ENCODE measurements around the gene TOR2A.
"Not testable (repeated sequence)": the region's sequence is repeated elsewhere in the genome, so short reads cannot be mapped to it uniquely, and the experiment has no call there.

TOR2A gene

DNA sequence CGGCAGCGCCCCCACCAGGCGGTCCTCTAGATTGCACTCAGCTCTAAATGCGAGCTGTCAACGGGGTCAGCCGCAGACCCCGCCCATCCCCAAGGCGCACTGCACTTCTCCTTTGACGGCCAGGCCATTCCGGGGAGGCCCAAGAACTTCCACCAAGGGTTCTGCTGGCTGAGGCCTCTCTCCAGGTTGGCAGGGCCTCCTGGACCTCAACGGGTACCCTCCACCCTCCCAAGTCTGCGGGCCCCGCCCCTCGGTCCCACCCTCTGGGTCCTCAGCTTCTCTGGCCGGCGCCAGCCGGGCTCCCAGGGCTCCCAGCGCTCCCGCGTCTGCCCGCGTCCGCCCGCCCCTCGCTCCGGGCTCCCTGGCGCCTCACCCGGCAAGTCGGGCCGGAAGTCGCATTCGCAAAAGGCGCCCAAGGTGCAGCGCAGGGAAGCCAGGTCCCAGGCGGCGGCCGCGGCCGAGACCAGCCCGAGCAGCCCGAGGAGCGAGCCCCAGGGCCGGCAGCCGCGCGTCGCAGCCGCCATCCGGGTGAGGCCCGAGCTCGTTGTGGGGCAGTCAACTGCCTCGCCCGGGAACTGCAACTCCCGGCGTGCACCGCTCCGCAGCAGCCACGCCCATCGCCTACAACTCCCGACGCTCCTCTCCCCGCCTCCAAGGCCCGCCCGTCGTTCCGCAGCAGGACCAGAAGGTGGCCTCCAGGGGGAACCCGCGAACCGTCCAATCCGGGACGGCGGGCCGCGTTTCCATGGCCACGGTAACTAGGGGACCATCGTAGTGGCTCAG, at the start of gene TOR2A:
TOR2A (minus strand) TSS at position 548 of the 783 bp plus-strand sequence; CDS start at position 524, 24 bp downstream.
- DNase-seq, result peak; percentile 97

DNA sequence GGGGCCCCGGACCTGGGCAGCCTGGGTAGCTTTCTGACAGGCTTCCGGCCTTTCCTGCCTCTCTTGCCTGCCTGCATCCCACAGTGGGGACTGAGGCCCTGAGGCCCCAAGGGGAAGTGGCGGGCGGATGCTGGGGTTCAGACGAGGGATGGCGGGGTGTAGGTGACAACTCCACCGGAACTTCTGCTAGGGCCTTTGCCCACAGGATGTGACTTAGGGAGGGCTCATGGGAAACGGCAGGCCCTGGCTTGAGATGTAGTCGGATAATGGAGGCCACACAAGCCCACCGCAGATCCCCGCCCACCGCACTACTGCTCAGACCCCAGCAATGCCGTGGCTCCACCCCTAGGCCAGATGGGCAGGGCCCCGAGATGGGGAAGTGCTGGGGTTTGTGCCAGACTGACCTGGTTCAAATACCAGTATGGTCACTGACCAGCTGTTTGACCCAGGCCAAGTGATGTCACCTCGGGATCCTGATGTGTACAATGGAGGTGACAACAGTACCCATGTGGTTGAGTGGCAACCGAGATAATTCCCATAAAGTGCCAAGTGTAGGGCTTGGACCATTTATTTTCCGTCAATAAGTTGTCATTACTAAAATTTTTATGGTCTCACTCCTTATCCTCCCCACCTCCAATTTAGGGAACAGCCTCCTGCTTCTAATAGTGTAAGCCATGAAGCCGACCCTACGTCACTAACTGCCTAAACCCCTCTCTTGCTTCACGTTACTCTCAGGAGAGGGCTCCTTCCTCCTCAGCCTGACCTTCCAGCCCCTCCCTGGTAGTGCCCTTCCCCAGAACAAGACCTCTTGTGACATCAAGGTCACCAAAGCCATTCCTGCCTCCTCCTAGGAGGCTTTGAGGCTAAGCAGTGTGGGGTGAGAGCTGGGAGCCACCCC, 48.3 kb upstream of the TOR2A start:
- peak; percentile 68 for DNase-seq

DNA sequence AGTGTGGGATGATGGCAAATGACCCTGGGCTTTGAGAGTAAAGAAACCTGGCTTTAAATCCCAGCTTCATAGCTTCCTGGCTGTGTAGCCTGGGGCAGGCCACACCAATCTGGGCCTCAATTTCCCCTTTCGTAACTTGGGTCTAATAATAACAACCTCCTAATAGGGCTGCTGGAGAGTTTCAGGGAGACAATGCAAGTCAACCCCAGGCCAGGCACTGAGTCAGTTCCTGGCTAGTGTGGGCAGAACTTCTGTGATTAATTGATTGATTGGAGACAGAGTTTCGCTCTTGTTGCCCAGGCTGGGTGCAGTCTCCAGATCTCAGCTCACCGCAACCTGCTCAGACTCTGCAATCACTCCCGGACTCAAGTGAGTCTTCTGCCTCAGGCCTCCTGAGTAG, 46.7 kb upstream of the TOR2A start:
- DNase-seq, result no peak

DNA sequence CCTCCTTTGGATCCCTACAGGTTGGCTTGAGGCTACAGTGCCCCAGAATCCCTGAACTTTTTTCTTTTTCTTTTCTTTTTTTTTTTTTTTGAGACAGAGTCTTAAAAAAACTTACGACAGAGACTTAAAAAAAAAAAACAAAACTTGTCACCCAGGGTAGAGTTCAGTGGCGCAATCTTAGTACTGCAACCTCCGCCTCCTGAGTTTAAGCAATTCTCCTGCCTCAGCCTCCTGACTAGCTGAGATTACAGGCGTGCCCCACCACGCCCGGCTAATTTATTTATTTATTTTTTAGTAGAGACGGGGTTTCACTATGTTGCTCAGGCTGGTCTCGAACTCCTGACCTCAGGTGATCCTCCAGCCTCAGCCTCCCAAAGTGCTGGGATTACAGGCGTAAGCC, 45.8 kb upstream of the TOR2A start:
- DNase-seq, result not testable (repeated sequence)

DNA sequence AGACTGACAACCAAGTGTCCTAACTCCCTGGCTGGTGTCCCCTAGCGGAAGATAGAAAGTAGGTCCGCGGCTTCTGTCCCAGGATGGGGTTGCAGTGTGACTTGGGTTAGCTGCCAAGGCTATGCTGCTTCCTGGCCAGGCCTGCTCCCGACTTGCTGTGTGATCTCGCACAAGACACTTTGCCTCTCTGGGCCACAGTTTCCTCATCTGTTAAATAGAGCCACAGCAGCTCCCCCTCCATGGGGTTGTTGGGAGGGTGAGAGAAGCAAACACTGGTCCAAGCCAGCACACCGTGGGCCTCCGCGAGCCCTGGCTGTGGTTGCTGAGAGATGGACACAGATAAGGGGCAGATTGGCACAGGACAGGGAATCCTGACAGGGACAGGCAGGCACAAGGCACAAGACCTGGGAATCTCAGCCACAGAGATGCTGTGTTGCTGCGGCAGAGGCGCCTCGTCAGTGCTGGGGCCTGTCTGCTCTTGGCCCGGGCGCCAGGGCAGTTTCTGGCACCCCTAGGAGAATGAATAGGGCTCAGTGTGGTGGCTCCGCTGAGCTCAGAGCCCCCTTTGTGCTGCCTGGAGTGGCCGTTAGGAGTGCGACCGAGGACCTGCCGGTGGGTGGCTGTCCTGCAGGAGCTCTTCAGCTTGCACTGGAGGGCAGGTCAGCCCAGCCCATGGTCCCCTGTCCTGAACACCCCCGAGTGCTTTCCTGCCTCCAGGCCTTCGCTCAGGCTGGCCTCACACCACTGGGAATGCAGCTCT, 45.2 kb upstream of the TOR2A start:
- DNase-seq, result no peak

DNA sequence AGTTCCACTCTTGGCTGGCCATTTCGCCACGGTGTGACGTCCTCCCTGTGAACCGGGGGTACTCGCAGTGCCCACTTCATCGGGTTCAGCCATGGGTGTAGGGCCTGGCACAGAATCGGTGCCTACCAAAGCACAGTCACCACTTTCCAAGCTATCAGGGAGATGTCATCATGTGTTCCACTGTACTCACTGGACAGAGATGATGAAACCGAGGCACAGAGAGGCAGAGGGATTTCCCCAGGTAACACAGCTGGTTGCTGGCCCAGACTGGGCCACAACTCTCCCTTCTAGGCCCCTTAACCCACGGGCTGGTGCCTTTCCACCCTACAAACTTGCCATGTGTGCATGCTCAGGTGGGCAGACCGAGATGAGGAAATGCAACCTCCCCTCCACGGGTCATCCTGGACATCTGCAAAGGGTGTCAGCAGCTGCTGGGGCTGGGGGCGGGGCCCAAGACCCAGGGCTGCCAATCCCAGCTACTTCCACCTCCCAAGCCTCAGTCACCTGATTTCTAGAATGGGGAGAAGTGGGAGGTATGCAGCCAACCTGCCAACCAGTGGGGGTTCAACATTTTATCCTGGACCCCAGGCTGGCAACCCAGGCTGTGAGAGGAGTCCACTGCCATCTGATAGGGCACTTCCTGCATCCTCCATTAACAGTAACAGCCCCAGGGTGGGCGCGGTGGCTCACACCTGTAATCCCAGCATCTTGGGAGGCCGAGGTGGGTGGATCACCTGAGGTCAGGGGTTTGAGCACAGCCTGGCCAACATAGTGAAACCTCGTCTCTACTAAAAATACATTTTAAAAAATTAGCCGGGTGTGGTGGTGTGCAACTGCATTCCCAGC, 44.3 kb upstream of the TOR2A start:
- DNase-seq, result peak; percentile 80

DNA sequence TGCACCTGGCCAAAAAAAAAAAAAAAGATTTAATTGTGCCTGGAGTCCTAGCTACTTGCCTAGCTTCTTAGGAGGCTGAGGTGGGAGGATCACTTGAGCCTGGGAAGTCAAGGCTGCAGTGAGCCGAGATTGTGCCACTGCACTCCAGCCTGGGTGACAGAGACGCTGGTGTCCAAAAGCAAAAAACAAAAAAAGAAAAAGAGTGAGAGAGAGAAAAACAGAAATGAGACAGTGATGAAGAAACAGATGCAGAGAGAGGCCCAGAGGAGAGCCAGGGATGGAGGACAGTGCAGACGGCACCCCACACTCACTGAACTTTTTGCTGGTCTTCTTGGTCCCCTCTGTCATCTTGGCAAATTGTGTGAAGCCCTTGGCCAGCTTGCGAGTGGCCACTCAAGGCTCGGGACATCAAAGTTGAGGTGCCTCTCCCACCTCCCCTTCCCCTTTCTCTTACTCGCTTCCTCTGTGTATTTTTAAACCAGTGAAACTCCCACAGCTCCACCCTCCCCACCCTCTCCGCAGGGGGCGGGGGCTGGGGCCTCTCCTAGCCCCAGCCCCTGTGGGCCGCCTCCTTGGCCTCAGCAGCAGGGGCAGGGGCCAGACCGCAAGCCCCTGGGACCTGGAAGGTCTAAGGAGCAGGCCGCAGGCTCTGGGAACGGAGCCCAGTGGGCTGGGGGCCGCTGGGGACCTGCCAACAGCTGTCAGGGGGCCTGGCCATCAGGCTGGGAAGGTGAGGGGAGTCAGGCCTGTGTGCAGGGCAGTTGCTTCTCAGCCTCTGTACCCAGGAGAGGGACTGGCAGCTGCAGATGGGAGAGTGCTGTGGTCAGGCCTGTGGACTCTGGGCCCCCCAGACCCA, 43.4 kb upstream of the TOR2A start, which contains the start of gene SH2D3C:
SH2D3C (minus strand) TSS at position 387 of the 856 bp plus-strand sequence; CDS start at position 348, 39 bp downstream.
- peak; percentile 47 for DNase-seq

DNA sequence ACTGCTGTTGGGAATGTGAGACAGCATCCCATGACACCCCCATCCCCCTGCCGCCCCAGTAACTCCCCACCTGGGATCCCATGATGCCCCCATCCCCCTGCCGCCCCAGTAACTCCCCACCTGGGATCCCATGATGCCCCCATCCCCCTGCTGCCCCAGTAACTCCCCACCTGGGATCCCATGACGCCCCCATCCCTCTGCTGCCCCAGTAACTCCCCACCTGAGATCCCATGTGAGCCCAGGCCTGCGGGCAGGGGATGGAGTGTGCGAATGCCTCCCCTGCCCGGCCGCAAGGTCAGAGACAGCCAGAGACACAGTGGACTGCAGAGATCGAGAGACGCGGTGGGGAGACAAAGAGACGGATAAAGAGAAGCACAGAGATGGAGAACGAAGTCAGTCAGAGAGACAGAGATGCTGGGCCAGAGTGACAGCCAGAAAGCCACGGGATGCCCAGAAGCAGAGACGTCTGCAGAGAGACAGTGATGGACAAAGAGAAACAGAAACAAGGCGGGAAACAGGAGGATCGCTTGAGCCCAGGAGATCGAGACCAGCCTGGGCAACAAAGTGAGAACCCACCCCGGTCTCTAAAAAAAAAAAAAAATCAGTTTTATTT, 42.4 kb upstream of the TOR2A start:
- DNase-seq, result no peak

DNA sequence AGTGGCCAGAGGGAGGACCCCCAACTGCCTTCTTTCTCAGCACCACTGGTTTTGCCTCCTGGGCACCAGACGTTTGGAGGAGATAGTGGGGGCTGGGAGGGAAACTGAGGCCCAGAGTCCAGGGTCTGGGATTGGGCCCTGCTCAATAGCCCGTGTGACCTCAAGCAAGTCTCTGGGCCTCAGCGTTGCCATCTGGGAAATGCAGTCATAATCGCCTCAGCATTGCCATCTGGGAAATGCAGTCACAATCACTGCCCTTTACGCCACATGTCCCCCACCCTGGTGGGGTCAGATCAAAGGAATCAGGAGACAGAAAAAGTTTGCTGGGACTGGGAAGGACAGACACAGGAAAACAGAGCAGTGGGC, 41.8 kb upstream of the TOR2A start:
- DNase-seq, result no peak

DNA sequence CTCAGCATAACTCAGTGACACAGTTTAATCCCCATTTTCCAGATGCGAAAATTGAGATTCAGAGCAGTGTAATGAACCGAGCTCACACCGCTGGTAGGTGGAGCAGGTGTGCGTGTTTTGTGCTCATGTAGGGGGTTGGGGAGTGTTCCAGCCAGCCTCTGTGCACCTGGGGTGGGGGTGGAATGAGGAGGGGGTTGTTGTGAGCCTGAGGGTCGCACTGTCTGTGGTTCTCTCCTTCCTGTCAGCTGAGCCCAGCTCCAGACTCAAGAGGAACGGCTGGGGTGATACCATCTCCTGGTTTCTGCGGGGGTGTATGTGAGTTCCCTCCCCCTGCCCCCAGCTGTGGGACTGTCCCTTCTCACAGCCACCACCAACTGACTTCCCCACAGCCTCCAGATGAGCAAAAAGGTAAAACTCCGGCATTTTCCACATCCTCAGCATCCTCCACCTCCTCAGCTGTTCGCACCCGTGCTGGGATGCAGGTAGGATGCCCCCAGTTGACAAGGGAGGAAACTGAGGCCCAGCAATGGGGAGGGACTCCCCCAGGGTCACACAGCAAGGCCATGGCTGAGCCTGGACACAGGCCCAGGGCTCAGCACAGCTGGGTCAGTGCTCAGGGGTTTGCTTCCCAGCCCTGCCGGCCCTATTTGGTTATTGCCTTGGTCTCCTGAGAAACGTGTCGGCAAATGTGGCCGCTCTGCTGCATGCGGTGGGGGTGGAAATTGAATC, 41.3 kb upstream of the TOR2A start:
- DNase-seq, result peak; percentile 73

DNA sequence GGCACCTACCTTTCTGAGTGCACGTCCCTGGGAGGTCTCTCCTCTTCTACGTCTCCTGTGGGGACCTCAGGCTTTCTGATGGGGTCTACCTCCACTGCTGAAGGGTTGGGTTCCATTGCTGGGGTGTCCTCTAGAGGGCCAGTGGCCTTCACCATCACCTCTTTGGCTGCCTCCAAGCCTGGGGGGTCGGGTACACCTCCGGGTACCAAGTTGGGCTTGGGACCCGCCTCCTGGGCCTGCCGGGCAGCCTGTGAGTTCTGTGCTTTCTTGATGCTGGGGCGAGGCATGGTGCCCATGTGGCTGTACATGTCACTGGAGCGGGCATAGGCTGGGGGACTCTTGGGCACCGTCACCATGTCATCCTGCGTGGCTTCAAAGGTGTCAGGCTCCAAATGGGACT, 38.9 kb upstream of the TOR2A start:
- no peak for DNase-seq

DNA sequence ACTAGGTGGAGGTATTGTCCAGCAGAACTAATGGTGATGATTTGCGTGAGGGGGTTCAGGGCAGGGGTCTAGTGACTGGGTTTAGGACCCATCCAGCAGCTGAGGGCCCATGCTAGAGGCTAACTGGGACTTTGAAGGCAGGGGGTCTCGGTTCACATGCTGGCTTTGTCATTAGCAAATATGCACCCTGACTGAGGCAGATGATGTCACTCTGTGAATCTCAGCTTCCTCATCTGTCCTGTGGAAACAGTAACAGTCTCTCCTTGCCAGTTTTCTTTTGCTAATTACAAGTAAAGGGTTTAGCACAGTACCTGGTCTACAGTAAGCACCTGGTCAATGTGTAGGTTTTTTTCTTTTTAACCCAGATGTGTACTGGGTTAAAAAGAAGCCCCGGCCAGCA, 38.2 kb upstream of the TOR2A start:
- DNase-seq, result no peak

DNA sequence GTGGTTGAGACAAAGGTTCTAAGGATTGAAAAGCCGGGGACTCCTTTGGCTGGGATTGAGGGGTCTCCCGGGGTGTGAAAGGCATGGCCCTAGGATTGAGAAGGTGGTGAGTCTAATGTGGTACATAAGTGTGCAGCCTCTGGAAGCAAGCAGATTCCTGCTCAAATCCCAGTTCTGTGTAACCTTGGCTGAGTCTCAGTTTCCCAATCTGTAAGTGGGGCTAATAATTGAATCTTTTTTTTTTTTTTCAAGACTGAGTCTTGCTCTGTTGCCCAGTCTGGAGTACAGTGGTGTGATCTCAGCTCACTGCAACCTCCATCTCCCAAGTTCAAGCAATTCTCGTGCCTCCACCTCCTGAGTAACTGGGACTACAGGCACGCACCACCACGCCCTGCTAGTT, 37.5 kb upstream of the TOR2A start:
- DNase-seq, result no peak

DNA sequence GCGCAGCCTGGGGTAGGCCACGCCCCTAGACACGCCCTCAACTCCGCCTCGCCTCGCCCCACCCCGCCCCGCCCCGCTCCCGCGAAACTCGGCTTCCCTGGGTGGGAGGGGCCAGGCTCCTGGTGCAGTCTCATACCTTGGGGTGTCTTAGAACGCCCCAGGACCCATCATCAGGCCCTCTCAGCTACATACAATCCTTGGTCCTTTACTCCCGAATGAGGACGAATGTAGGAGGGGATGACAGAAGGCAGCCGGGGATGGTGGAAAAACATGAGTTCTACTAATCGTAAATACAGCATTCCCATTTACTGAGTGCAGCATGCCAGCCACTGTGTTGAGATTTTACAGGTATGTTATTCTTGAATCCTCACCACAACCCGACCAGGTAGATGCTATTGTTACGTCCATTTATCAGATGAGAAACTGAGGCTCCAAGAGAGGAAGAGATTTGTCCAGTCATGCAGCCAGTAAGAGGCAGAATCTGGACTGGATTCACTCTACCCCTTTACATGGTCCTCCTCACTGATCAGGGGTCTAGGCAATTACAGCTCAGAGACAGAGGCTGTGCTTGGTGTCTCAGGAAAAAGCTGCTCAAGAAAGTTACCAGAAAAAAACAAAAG, 36.6 kb upstream of the TOR2A start:
- no peak for DNase-seq

DNA sequence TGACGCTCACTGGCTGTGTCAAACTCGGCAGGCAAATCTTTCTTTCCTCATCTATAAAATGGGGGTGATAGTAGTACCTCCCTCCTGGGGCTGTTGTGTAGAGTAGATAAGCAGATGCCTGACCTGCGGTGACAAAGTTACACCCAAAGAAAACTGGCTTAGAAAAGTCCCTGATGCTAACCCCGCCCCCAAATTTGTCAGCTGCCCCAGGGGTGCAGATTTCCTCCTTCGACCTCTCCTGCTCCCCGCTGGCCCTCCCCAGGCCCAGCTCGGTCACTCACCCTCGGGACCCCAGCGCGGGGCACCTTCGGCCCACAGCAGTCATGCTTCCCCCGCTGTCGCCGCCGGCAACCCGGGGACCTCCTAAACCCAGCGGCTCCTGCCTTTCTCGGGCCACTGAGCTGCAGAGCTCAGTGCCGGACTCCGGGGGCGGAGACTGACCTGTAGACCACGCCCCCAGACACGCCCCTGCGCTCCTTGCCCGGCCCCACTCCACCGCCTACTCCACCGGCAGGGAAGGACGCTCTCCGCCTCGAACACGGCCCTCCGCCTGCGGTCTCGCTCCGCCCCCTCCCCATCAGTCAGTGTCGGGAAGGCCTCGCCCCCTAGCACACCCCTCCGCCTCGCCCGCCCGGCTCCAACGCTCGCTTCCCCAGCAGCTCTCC, 35.9 kb upstream of the TOR2A start:
- DNase-seq, result peak; percentile 98

DNA sequence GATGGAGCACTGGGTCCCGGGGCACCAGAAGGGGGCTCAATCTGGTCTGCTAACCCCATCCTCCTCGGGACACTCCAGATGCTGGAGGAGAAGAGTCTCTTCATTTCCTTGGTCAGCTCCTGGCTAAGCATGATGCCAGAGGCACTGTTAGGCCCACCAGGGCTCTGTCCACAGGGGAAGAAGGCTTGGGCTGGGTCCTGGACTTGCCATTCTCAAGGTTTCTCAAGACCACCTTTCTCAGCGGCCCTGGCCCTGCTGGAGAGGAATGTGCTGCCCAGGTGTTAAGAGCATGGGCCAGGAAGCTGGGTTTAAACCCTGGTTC, 35.5 kb upstream of the TOR2A start:
- no peak for DNase-seq

DNA sequence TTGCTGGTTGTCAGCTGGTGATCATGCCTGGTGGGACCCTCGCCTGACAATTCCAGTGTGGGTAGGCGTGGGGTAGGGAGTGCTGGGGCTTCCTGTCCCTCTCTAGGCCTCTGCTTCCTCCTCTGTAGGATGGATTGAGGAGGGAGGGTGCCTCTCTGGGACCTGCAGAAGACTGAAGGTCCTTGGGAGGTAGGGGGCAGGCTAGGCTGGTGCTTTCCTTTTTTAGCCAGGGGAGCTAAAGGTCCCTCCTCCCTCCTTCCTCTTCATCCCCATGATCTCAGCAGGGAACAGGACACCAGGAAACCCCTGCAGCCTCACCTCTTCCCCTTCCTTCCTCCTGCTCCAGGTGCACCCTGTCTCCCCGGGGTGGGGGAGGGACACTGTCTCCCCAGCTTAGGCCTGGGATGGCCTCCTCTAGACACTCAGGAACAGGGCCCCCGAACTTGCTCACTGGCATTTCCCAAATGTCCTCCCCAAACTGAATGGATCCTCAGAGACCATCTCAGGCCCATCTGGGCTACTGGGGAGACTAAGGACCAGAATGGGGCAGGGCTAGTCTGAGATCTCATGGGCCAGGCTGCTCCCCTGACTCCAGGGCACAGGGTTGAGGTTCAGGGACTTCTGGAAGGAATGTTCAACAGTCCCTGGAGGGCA, 35.0 kb upstream of the TOR2A start:
- DNase-seq, result no peak

DNA sequence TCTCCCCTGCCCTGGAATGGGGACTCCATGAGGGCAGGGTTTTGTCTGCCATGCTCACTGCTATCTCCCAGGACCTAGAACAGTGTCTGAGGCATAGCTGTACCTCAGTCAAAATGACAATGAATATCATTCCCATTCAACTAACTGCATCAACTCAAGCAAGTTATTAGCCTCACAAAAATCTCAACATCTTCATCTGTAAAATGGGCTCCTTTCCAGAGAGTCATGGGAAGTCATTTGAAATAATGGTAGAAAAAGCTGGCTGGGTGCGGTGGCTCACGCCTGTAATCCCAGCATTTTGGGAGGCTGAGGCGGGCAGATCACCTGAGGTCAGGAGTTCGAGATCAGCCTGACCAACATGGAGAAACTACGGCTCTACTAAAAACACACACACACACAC, 34.0 kb upstream of the TOR2A start:
- DNase-seq, result no peak

DNA sequence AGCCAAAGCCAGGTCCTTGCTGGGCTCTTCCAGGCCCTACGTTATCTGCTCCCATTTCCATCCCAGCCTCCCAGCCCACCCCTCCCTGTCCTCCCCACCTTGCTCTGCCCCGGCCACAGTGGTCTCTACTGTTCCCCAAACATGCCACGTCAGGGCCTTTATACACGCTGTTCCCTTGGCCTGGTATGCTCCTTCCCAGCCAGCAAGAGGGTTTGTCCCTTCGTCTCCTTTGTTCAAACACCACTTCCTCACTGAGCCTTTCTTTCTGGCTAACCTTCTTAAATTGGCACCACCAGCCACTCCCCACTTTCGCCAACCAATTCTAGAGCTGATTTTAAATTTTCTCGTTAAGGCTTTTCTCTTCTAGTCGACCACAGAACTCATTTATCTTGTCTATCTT, 33.6 kb upstream of the TOR2A start:
- DNase-seq, result no peak

Measured in stimulated activated CD4-positive, alpha-beta T cell treated with anti-CD3 and anti-CD28 coated beads, Interleukin-1b, Interleukin-23, amount 100 ng/mL, for 48 hours (primary cell).